ENCODE results near the gene PGBD1.

- TF ChIP-seq EZH2 (IDR thresholded peaks at IDR 0.05; ENCODE audit: low read length, unreplicated experiment) (no peak), CTCF (conservative IDR thresholded peaks at IDR 0.05; ENCODE audit: low read depth, low read length) (no peak)
These were observed 53.1 kb downstream of the PGBD1 start for GRCh38 chr6:28334286-28335039.
